HL-60 (cell line): ENCODE results near the gene WFIKKN1.

ENCODE experiments used
- GABPA ChIP-seq: IDR thresholded peaks from 2 replicates; pipeline ENCODE4 v1.6.1; 2012; ENCODE audit warnings: low read depth
- POLR2AphosphoS5 ChIP-seq: IDR thresholded peaks from 2 replicates; pipeline ENCODE4 v1.6.1; 2012; ENCODE audit warnings: low read depth
- TF ChIP-seq, protein P1 (sequence below): IDR thresholded peaks from one replicate; pipeline ENCODE4 v1.5.1; 2011; ENCODE audit warnings: low read length, control low read depth, inconsistent platforms; ENCODE audit not compliant: insufficient read depth

DNA sequence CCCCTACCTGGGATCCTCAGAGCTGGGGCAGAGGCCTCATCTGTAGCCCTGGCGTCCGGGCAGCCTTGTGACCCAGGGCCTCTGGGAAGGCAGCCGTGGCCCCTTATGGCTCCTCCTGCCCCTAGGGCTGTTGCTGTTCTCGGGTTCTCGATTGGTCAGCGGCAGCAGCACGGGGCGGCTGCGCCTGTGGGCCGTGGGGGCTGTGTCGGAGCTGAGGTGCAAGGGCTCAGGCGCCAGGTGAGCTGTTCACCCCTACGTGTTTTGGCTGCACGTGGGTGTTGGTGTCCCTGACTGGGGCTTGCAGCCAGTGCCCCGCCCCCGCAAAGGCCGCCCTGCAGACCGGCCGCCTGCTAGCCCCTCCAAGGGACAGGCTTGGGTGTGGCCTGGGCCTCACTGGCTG, 31.3 kb downstream of the WFIKKN1 start:
- TF ChIP-seq, protein P1, sequence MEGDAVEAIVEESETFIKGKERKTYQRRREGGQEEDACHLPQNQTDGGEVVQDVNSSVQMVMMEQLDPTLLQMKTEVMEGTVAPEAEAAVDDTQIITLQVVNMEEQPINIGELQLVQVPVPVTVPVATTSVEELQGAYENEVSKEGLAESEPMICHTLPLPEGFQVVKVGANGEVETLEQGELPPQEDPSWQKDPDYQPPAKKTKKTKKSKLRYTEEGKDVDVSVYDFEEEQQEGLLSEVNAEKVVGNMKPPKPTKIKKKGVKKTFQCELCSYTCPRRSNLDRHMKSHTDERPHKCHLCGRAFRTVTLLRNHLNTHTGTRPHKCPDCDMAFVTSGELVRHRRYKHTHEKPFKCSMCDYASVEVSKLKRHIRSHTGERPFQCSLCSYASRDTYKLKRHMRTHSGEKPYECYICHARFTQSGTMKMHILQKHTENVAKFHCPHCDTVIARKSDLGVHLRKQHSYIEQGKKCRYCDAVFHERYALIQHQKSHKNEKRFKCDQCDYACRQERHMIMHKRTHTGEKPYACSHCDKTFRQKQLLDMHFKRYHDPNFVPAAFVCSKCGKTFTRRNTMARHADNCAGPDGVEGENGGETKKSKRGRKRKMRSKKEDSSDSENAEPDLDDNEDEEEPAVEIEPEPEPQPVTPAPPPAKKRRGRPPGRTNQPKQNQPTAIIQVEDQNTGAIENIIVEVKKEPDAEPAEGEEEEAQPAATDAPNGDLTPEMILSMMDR = no peak
- TF ChIP-seq GABPA (no peak), POLR2AphosphoS5 (no peak)
